Hair follicle dermal papilla cell (primary cell): ENCODE results near the gene ADRA2A. TPM values are rescaled to one million over a fixed set of nuclear protein-coding genes. Genes with fewer than 3 reads are reported as not detected.

ENCODE experiments used
- small RNA-seq: library from RNA; depleted of rRNA; stranded (forward); fragments of <200 nt; gene quantifications from one replicate; pipeline ENCODE3, GENCODE V24; 2012
- total RNA-seq: library from RNA; depleted of rRNA; stranded (reverse); fragments of >200 nt; gene quantifications from 2 replicates; pipeline ENCODE4 v1.2.3, GENCODE V29; 2012

The ADRA2A gene
- 2.9 and 3.2 TPM in 2 replicates for total RNA-seq

DNA sequence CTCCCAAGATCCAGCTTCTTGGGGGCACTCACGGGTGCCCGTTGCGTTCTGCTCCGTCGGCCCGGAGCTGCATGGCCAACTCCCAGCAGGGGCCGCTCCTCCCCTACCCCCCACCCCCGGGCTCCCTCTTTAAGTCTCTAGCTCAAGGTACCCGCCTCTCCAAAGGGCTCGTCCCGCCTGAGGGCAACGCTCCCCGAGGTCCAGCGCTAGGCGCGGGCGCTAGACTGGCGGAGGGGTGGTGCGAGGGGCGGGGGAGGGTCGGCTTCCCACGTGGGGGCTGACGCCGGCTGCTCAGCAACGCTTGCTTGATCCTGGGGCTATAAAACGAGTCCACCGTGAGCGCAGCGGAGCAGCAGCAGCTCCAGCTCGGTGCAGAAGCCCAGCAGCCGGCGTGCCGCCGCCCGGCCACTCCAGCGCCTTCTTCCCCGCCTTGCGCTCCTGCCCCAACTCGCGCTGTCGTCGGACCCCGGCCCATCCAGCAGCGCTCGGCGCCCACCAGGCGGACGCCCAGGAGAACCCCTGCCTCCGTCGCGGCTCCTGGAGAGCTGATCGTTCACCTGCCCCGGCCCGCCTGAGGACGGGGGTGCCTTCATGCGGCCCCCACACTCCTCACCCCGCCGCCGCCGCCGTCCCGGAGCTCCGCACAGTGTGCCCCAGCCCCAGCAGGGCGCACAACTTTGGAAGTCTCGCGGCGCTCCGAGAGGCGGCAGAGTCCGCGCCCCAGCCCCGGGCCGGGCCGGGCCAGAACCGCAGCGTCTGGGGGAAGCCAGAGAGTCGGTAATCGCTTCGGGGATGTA is at the start of gene ADRA2A:
TSS of gene ADRA2A (plus strand) at position 348 of the 797 bp plus-strand sequence. CDS start 968 bp downstream, outside the sequence.

Small RNAs within 50 kb of the gene (small RNA-seq; reads per million reads assigned to genes)
- gene AL355863.1, result not detected

Other genes starting within 250 kb of the ADRA2A start
- gene PDCD4, start 205.1 kb upstream of the ADRA2A start, total RNA-seq, result 26.3 and 27.1 TPM in 2 replicates
- 18.5 and 19.2 TPM in 2 replicates for gene BBIP1, start 157.8 kb upstream of the ADRA2A start, total RNA-seq
- 71.6 and 78.4 TPM in 2 replicates for gene SHOC2, start 157.4 kb upstream of the ADRA2A start, total RNA-seq